GM23248 (cell line): Measurements from ENCODE around the gene ZNF669.
"Not testable (repeated sequence)": the region's sequence is repeated elsewhere in the genome, so short reads cannot be mapped to it uniquely, and the experiment has no call there.

Experiments
- EZH2 ChIP-seq: fragments of 200-600 bp; sonication (generic); IDR thresholded peaks from 2 replicates; pipeline ENCODE4 v1.6.1; 2018; ENCODE audit warnings: antibody characterized with exemption, mild to moderate bottlenecking; ENCODE audit not compliant: insufficient read depth, poor library complexity, severe bottlenecking
- EZH2phosphoT487 ChIP-seq: fragments of 200-600 bp; sonication (generic); IDR thresholded peaks from 2 replicates; pipeline ENCODE4 v1.6.1; 2018; ENCODE audit warnings: antibody characterized with exemption, moderate library complexity, mild to moderate bottlenecking, low read depth; ENCODE audit not compliant: insufficient read depth

DNA sequence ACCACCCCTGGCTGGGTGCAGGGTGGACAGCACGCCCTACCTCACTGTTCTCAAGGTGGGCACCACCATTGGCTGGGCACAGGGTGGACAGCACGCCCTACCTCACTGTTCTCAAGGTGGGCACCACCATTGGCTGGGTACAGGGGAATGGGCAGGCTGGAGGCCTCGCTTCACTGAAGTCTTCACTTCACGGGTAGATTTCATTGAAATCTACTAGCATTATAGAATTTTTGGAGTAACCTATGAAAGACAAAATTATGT, 16.2 kb upstream of the ZNF669 start:
- not testable (repeated sequence) for TF ChIP-seq EZH2, EZH2phosphoT487
